Measurements from ENCODE around the gene MED26.

The MED26 gene

DNA sequence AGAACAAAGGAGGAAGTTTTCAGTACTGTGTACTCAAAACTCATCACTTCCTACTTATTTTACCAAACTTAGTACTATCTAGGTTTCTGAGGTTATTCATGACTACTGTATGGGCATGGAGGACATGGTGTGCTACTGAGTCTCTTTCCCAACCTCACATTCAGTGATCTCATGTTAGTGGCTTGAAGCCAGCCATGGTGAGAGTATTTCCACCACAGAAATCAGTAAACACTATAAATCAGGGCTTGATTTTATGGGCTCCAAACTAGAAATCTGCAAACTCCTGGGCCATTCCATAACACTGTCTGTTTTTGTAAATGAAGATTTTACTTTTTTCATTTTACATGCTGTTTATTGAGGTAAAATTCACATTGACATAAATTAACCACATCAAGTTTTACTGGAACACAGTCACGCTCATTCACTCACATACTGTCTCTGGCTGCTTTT lies 19.7 kb downstream of the MED26 start:
- H3K4me3 ChIP-seq (ENCODE audit: low read depth, low read length): no peak overlapping the region
- in situ Hi-C loops (cut with HindIII; ENCODE audit: low pct_ligation_motif_present, low sequenced_read_pairs): no loop called here
- H3K27me3 ChIP-seq (replicated peaks): no peaks in the 10 kb centered on the region
- DNase-seq: peak; percentile 75
- TF ChIP-seq, protein P1, sequence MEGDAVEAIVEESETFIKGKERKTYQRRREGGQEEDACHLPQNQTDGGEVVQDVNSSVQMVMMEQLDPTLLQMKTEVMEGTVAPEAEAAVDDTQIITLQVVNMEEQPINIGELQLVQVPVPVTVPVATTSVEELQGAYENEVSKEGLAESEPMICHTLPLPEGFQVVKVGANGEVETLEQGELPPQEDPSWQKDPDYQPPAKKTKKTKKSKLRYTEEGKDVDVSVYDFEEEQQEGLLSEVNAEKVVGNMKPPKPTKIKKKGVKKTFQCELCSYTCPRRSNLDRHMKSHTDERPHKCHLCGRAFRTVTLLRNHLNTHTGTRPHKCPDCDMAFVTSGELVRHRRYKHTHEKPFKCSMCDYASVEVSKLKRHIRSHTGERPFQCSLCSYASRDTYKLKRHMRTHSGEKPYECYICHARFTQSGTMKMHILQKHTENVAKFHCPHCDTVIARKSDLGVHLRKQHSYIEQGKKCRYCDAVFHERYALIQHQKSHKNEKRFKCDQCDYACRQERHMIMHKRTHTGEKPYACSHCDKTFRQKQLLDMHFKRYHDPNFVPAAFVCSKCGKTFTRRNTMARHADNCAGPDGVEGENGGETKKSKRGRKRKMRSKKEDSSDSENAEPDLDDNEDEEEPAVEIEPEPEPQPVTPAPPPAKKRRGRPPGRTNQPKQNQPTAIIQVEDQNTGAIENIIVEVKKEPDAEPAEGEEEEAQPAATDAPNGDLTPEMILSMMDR (IDR thresholded peaks at IDR 0.05; ENCODE audit: low read depth, low read length, missing control alignments): no peak
- no peaks in the 10 kb centered on the region for H3K36me3 ChIP-seq (replicated peaks)
- peak overlapping the region; percentile 16 for H3K27ac ChIP-seq

DNA sequence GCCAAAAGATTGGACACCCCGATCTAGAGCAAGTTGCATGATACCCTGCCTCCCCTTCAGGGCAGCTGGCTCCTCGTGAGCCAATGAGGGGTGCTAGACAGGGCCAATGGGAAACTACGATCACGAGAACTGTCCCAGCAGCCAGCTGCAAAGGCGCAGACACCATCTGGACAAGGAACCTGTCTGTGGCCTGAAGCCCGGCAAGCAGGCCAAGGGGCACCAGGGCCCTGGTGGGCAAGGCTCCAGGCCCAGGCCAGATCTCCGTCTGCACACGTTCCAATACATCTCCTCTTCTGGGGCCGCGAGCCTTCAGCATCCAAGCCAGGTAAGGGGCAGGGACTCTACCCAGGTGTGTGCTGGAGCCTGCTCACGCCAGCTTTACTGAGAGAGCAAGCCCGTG lies 20.2 kb downstream of the MED26 start:
- Histone ChIP-seq H3K27me3 (replicated peaks) (no peaks in the 10 kb centered on the region), H3K27ac (no peak overlapping the region), H3K4me3 (ENCODE audit: low read depth, low read length) (no peak overlapping the region), H3K36me3 (replicated peaks) (no peaks in the 10 kb centered on the region)
- in situ Hi-C loops (cut with HindIII; ENCODE audit: low pct_ligation_motif_present, low sequenced_read_pairs): no loop called here
- no peak for DNase-seq
- TF ChIP-seq, protein P1 (IDR thresholded peaks at IDR 0.05; ENCODE audit: low read depth, low read length, missing control alignments): no peak

DNA sequence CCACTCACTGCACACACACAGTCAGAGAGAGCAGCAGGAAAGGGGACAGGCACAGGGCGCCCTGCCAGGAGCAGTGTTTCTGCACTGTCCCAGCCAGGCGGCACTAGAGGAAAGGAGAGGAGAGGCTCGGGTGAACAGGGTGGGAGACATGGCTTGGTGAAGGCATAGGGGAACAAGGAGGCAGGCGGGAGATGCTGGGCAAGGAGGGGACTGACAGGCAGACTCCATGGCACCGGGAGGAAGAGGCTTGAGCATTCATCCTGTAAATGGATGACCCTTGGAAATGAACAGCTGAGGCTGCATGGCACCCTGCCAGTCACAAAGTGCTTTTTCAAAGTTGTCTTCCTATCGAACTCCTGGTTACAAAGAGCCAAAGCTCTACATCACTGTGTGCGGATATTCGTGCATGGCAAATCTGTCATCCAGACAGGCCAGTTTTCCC lies 22.4 kb downstream of the MED26 start:
- no peak for DNase-seq
- Histone ChIP-seq H3K27ac (no peak overlapping the region), H3K27me3 (replicated peaks) (no peaks in the 10 kb centered on the region), H3K36me3 (replicated peaks) (no peaks in the 10 kb centered on the region), H3K4me3 (ENCODE audit: low read depth, low read length) (no peak overlapping the region)
- TF ChIP-seq, protein P1 (IDR thresholded peaks at IDR 0.05; ENCODE audit: low read depth, low read length, missing control alignments): no peak
- in situ Hi-C loops (cut with HindIII; ENCODE audit: low pct_ligation_motif_present, low sequenced_read_pairs): no loop called here

DNA sequence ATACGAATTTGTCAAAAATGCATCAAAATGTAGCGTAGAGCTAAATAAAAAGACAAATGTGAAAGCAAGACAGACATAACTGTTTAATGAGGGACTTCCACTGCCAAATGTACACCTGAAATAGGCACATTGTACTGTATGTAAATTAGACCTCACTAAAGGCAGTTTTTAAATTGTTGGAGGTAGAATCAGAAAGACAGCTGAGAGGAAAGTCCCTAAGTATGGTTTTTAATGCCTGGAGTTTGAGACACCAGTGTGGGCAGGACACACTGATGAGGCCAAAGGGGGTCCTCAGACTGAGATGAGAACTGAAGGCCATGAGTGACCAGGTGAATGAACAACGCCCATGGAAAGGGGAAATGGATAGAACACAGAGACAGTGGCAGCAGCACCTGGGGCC lies 22.9 kb downstream of the MED26 start:
- Histone ChIP-seq H3K27ac (no peak overlapping the region), H3K36me3 (replicated peaks) (no peaks in the 10 kb centered on the region), H3K4me3 (ENCODE audit: low read depth, low read length) (no peak overlapping the region), H3K27me3 (replicated peaks) (no peaks in the 10 kb centered on the region)
- in situ Hi-C loops (cut with HindIII; ENCODE audit: low pct_ligation_motif_present, low sequenced_read_pairs): no loop called here
- TF ChIP-seq, protein P1 (IDR thresholded peaks at IDR 0.05; ENCODE audit: low read depth, low read length, missing control alignments): no peak
- DNase-seq: no peak

DNA sequence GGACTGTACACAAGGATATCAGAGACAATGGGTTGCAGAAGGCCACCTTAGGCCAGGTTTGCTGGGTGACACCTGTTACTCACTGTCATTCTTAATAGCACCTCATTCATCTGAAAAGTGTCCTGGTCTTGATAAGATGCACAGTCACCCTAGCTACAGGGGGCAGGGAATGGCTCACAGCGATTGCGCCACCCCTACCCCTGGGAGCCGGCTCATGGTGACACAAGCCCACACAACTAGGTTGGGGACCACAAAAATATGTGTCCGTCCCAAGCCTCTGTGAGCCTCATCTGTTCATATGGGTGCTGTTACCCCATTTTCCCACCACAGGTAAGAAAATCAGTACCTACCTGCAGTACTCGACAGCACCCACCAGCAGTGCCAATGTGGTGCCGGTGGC lies 23.4 kb downstream of the MED26 start:
- Histone ChIP-seq H3K27me3 (replicated peaks) (no peaks in the 10 kb centered on the region), H3K27ac (no peak overlapping the region), H3K4me3 (ENCODE audit: low read depth, low read length) (no peak overlapping the region), H3K36me3 (replicated peaks) (no peaks in the 10 kb centered on the region)
- DNase-seq: no peak
- in situ Hi-C loops (cut with HindIII; ENCODE audit: low pct_ligation_motif_present, low sequenced_read_pairs): no loop called here
- TF ChIP-seq, protein P1 (IDR thresholded peaks at IDR 0.05; ENCODE audit: low read depth, low read length, missing control alignments): no peak

DNA sequence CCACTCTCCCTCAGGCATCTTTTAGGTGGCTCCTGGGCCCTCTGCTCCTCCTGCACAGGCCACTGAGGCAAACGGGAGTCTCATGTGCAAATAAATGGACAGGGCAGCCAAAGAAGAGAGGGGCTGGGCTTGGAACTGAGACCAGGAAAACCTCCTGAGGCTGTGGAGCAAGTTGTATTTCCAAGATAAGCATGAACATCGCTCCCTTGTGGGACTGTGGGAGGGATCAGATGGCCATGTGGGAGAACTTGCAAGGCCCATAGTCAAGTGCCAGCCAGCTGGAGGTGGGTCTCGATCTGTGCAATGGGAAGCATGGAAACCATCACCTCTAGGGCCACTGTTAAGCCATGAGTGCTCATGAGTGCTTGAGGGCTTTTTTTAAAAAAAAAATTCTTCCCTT lies 24.9 kb downstream of the MED26 start:
- Histone ChIP-seq H3K36me3 (replicated peaks) (no peaks in the 10 kb centered on the region), H3K4me3 (ENCODE audit: low read depth, low read length) (no peak overlapping the region), H3K27ac (no peak overlapping the region), H3K27me3 (replicated peaks) (no peaks in the 10 kb centered on the region)
- in situ Hi-C loops (cut with HindIII; ENCODE audit: low pct_ligation_motif_present, low sequenced_read_pairs): no loop called here
- DNase-seq: no peak
- TF ChIP-seq, protein P1 (IDR thresholded peaks at IDR 0.05; ENCODE audit: low read depth, low read length, missing control alignments): no peak

Data from brain microvascular endothelial cell (primary cell).